Subcutaneous abdominal adipose tissue (tissue), 5 donors: ENCODE measurements around the gene TMEM69.
"Not testable (repeated sequence)": the region's sequence is repeated elsewhere in the genome, so short reads cannot be mapped to it uniquely, and the experiment has no call there.

ENCODE experiments used
- H3K27ac ChIP-seq: one replicate; pipeline ENCODE4 v1.7.0; 2013; ENCODE audit warnings: low read depth, mild to moderate bottlenecking, inconsistent platforms, low read length, moderate library complexity
- H3K27me3 ChIP-seq, 5 donors: one replicate each; pipeline ENCODE4 v1.7.0; 2013; ENCODE audit warnings: low read length in 5 of 5, inconsistent platforms in 1 of 5; ENCODE audit not compliant: control insufficient read depth in 5 of 5, insufficient read depth in 4 of 5
- H3K36me3 ChIP-seq, 5 donors: one replicate each; pipeline ENCODE4 v1.7.0; 2013; ENCODE audit warnings: low read length in 5 of 5; ENCODE audit not compliant: control insufficient read depth in 5 of 5, insufficient read depth in 5 of 5
- H3K4me1 ChIP-seq, 5 donors: one replicate each; pipeline ENCODE4 v1.7.0; 2013; ENCODE audit warnings: low read length in 5 of 5, mild to moderate bottlenecking in 3 of 5, moderate library complexity in 1 of 5; ENCODE audit not compliant: control insufficient read depth in 5 of 5, insufficient read depth in 5 of 5
- H3K4me3 ChIP-seq, 5 donors: one replicate each; pipeline ENCODE4 v1.7.0; 2013; ENCODE audit warnings: low read length in 5 of 5, low read depth in 1 of 5
- H3K9ac ChIP-seq, 5 donors: one replicate each; pipeline ENCODE4 v1.7.0; 2013; ENCODE audit warnings: low read length in 5 of 5, mild to moderate bottlenecking in 4 of 5, moderate library complexity in 3 of 5
- H3K9me3 ChIP-seq, 5 donors: one replicate each; pipeline ENCODE4 v1.7.0; 2013; ENCODE audit warnings: low read length in 5 of 5; ENCODE audit not compliant: control insufficient read depth in 5 of 5
- donor health status: healthy.
- donor health status: healthy.
- donor health status: healthy.
- donor health status: healthy.
- donor health status: healthy.

The TMEM69 gene

GRCh38 chr1:45693811-45694210 lies 5.8 kb downstream of the TMEM69 start:
- H3K9me3 ChIP-seq, H3K4me1 ChIP-seq, H3K9ac ChIP-seq, H3K27ac ChIP-seq, H3K27me3 ChIP-seq, H3K4me3 ChIP-seq: not testable (repeated sequence)
- H3K36me3 ChIP-seq, result peaks cover 18 to 45% (median 27%) of the 10 kb centered on the region in 5 donors

- H3K9ac ChIP-seq, result no peak overlapping the region
- no peak overlapping the region for H3K27ac ChIP-seq
- H3K4me3 ChIP-seq, result no peak overlapping the region
- no peaks in the 10 kb centered on the region for H3K27me3 ChIP-seq
- no peaks in the 10 kb centered on the region for H3K9me3 ChIP-seq
- peaks cover 18 to 47% (median 27%) of the 10 kb centered on the region in 5 donors for H3K36me3 ChIP-seq
- H3K4me1 ChIP-seq, result no peaks in the 10 kb centered on the region
Observed at GRCh38 chr1:45694823-45695222, 6.8 kb downstream of the TMEM69 start.

- Histone ChIP-seq H3K27me3 (no peaks in the 10 kb centered on the region), H3K9me3 (no peaks in the 10 kb centered on the region), H3K36me3 (peaks cover 0 to 22% (median 10%) of the 10 kb centered on the region in 5 donors), H3K4me3 (no peak overlapping the region), H3K9ac (no peak overlapping the region), H3K4me1 (no peaks in the 10 kb centered on the region), H3K27ac (no peak overlapping the region)
Observed at GRCh38 chr1:45704637-45705036, 16.7 kb downstream of the TMEM69 start.

GRCh38 chr1:45713711-45714110 lies 25.7 kb downstream of the TMEM69 start:
- Histone ChIP-seq H3K4me3 (no peak overlapping the region), H3K27me3 (no peaks in the 10 kb centered on the region), H3K9me3 (no peaks in the 10 kb centered on the region), H3K36me3 (peaks cover 5 to 32% (median 17%) of the 10 kb centered on the region in 5 donors), H3K9ac (no peak overlapping the region), H3K27ac (no peak overlapping the region), H3K4me1 (no peaks in the 10 kb centered on the region)

- no peaks in the 10 kb centered on the region for H3K4me1 ChIP-seq
- H3K36me3 ChIP-seq, result peaks cover 5 to 26% (median 19%) of the 10 kb centered on the region in 5 donors
- no peak overlapping the region for H3K4me3 ChIP-seq
- no peaks in the 10 kb centered on the region for H3K27me3 ChIP-seq
- H3K9me3 ChIP-seq, result no peaks in the 10 kb centered on the region
- no peak overlapping the region for H3K27ac ChIP-seq
- no peak overlapping the region for H3K9ac ChIP-seq
Observed at GRCh38 chr1:45716700-45717099, 28.7 kb downstream of the TMEM69 start.

- peaks cover 5 to 22% (median 14%) of the 10 kb centered on the region in 5 donors for H3K36me3 ChIP-seq
- H3K4me3 ChIP-seq, H3K27me3 ChIP-seq, H3K9me3 ChIP-seq, H3K4me1 ChIP-seq, H3K9ac ChIP-seq, H3K27ac ChIP-seq: not testable (repeated sequence)
Observed at GRCh38 chr1:45717386-45717785, 29.4 kb downstream of the TMEM69 start.

- H3K9ac ChIP-seq, result no peak overlapping the region
- H3K9me3 ChIP-seq, result no peaks in the 10 kb centered on the region
- no peaks in the 10 kb centered on the region for H3K27me3 ChIP-seq
- H3K4me1 ChIP-seq, result peaks cover 0 to 2% (median 0%) of the 10 kb centered on the region in 5 donors
- H3K27ac ChIP-seq, result no peak overlapping the region
- H3K4me3 ChIP-seq, result no peak overlapping the region
- H3K36me3 ChIP-seq, result peaks cover 5 to 18% (median 14%) of the 10 kb centered on the region in 5 donors
Observed at GRCh38 chr1:45718289-45718688, 30.3 kb downstream of the TMEM69 start.

GRCh38 chr1:45721207-45721606 lies 33.2 kb downstream of the TMEM69 start:
- Histone ChIP-seq H3K9ac (no peak overlapping the region), H3K27ac (no peak overlapping the region), H3K27me3 (no peaks in the 10 kb centered on the region), H3K9me3 (no peaks in the 10 kb centered on the region), H3K4me1 (peaks cover 0 to 3% (median 0%) of the 10 kb centered on the region in 5 donors), H3K4me3 (no peak overlapping the region), H3K36me3 (peaks cover 0 to 7% (median 5%) of the 10 kb centered on the region in 5 donors)

GRCh38 chr1:45722809-45723208 lies 34.8 kb downstream of the TMEM69 start:
- H3K4me1 ChIP-seq, result peaks cover 0 to 3% (median 0%) of the 10 kb centered on the region in 5 donors
- H3K36me3 ChIP-seq, result peaks cover 0 to 13% (median 9%) of the 10 kb centered on the region in 5 donors
- no peak overlapping the region for H3K9ac ChIP-seq
- H3K27ac ChIP-seq, result no peak overlapping the region
- no peaks in the 10 kb centered on the region for H3K9me3 ChIP-seq
- no peaks in the 10 kb centered on the region for H3K27me3 ChIP-seq
- no peak overlapping the region for H3K4me3 ChIP-seq

GRCh38 chr1:45723248-45723930 lies 35.4 kb downstream of the TMEM69 start:
- H3K36me3 ChIP-seq, result peaks cover 0 to 11% (median 6%) of the 10 kb centered on the region in 5 donors
- H3K4me3 ChIP-seq, result no peak overlapping the region
- peaks cover 0 to 3% (median 0%) of the 10 kb centered on the region in 5 donors for H3K4me1 ChIP-seq
- no peaks in the 10 kb centered on the region for H3K9me3 ChIP-seq
- no peaks in the 10 kb centered on the region for H3K27me3 ChIP-seq
- no peak overlapping the region for H3K9ac ChIP-seq
- H3K27ac ChIP-seq, result no peak overlapping the region
